HG02610 (cell line): Measurements from ENCODE around the gene CELA3B.
A peak's percentile ranks its signal among the peaks of the same experiment; 100 is the strongest.
"Not testable (repeated sequence)": the region's sequence is repeated elsewhere in the genome, so short reads cannot be mapped to it uniquely, and the experiment has no call there.

Experiments used
- ATAC-seq: cut with Tn5 transposase; IDR thresholded peaks from one replicate; pipeline ENCODE4 v1.9.1; 2021; ENCODE audit warnings: mild to moderate bottlenecking, moderate library complexity; ENCODE audit not compliant: unreplicated experiment

CELA3B gene, protein sequence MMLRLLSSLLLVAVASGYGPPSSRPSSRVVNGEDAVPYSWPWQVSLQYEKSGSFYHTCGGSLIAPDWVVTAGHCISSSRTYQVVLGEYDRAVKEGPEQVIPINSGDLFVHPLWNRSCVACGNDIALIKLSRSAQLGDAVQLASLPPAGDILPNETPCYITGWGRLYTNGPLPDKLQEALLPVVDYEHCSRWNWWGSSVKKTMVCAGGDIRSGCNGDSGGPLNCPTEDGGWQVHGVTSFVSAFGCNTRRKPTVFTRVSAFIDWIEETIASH

DNA sequence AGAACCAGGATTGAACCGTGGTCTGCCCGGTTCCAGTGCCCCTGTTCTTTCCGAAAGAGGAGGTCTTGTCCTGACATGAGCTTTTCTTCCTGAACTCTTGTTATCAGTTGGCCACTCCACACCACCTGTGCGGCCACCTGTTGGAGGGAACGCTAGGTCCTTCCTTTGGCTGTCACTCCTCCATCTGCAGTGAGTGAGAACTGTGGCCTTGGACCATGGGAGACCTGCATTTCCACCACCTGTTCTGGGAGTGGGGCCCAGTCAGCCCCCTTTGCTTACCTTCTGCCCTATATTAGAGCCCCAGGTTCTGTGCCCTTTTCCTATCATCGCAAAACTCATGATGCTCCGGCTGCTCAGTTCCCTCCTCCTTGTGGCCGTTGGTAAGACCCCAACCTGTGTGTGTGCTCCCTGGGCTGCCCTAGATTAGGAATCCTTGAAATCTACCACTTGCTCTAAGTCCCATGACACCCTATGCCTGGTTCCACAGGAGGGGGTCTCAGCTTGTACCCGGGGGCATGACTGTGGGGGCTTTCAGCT, at the start of gene CELA3B:
Gene CELA3B (plus strand): TSS at position 320 of the 537 bp plus-strand sequence. CDS start 18 bp downstream, at position 338.
- not testable (repeated sequence) for ATAC-seq

- ATAC-seq: no peak
Observed at GRCh38 chr1:21927533-21928237, 49.1 kb upstream of the CELA3B start.

DNA sequence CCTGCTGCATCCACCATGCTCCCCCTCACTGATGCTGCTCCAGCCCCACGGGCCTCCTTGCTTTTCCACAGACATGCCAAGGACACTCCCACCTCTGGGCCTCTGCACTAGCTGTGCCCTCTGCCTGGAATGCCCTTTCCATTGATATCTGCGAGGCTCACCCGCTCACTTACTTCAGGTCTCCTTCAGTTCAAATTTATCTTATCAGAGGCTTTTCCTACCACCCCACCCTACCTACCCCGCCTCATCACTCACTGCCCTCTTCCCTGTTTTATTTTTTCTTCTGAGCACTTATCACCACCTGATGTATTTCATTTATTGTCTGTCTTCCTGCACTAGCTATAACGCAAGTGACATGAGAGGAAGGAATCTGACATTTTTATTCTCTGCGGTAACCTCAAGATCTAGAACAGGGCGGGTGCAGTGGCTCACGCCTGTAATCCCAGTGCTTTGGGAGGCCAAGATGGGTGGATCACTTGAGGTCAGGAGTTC, 46.7 kb upstream of the CELA3B start:
- ATAC-seq: no peak

DNA sequence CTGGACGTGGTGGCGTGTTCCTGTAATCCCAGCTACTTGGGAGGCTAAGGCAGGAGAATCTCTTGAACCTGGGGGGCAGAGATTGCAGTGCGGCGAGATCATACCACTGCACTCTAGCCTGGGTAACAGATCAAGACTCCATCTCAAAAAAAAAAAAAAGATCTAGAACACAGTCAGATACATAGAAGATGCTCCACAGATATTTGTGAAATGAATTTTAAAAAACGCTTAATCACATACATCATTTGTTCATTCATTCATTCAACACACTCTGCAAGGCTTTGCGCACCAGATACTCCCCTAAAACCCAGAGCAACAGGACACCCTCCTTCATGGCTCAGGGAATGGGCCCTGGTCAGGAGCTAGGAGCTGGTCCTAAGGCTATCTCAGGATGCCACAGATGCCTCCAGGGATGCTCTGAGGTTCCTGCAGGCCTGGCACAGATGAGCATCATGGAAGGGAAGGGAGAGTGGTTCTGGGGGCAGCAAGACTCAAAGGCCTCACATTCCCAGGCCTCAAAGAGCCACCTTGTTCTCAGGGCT, 46.1 kb upstream of the CELA3B start:
- ATAC-seq: no peak

DNA sequence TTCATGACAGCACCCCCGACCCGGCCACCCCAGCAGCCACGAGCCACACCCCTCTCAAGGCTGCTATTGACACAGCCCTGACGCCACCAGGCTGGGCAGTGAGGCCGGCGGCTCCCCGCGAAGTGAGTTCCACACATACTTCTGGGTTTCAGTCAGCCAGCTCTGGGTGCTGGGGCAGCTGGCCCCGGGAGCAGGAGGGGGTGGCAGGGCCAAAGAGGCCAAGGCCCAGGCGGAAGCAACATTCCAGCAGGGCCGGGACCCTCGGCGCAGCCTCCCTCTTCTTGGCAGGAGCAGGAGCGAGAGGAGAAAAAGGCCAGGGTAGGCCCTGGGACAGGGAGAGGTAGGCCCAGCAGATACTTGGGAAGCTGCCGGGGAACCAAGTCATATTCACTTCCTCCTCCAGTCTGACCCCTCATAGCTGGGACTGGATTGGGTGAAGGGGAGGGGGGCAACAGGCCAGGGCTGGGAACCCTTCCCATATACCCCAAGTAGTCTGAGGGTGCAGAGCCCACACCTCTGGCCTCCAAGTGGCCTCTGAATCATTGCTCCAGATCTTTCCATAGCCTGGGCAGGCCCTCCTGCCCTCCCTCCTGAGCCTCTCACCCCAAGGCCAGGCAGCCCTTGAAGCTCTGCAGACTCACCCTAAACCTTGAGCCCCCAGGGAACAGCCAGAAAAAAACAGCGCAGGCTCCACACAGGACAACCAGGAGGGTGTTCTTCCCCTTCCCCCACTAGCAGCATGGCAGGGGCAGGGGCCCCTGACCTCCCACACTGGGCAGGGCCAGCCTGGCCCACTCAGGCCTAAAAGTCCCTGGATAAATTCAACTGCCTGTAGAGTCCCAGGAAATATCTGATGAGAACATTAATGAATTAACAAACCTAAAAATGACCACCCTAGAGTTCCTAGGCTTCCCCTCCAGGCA, 45.4 kb upstream of the CELA3B start:
- no peak for ATAC-seq

DNA sequence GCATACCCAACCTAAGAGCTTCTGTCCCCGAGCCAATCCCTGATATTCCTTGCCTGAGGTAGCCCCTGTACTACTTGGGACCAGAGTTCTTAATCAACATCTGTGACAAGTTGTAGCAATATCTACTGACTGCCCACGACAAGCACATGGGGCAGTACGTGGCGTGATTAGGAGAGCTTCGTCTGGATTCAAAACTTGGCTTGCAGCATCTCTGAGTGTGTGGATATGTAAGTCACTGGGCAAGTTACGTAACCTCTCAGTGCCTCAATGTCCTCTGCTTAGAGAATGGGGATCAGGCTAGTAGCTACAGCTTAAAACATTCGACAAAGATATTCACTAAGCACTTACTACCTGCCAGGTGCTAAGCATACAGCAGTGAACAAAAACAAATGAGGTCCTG, 44.7 kb upstream of the CELA3B start:
- ATAC-seq: no peak

- no peak for ATAC-seq
Observed at GRCh38 chr1:21933397-21934248, 43.2 kb upstream of the CELA3B start.

DNA sequence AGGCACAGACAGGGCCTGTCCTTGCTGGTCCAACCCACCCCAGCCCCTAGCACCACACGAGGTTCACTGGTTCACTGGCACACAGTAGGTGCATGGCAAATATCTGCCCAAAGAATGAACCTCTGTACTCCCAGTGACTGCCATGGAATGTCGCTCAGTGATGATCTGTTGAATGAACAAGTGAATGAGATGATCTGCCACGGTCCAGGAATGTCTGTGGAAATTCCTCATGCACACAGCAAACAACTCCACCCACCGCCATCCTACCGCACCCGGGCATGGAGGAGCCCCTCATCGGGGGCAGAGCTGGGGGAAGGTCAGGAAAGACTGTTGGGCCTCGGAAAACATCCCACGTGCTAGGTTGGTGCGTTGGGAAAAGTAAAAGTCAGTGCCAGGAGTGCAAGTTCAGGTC, 41.4 kb upstream of the CELA3B start:
- ATAC-seq: no peak

DNA sequence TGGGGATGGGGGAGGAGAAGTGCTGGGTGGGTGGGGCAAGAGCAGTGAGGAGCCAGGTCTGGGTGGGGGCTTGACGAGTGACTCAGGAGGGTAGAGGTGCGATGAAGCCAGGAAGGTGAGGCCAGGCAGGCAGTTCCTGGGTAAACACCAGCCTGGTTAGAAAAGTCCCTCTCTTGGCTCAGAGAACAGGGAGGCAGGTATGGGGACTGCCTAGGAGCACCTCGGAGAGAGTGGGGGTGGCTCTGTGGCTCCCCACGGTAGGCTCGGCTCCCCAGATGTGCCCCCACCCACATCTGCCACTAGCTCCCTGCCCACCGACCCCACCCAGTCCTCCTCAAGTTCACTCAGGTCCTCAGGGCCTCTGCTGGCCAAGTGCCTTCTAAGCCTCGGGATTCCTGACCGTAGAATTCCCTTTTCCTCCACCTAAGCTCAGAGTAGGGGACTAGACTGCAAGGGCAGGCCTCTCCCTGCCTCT, 40.9 kb upstream of the CELA3B start:
- ATAC-seq: no peak

- no peak for ATAC-seq
Observed at GRCh38 chr1:21936366-21937031, 40.3 kb upstream of the CELA3B start.

- no peak for ATAC-seq
Observed at GRCh38 chr1:21937034-21937371, 39.8 kb upstream of the CELA3B start, which contains the start of gene HSPG2. TSS of gene HSPG2 (minus strand) at chr1:21937310. CDS start at chr1:21937217, 93 bp downstream.

GRCh38 chr1:21937372-21938121, 39.3 kb upstream of the CELA3B start:
- ATAC-seq: peak; percentile 69

GRCh38 chr1:21938732-21939538, 37.9 kb upstream of the CELA3B start:
- ATAC-seq: no peak

DNA sequence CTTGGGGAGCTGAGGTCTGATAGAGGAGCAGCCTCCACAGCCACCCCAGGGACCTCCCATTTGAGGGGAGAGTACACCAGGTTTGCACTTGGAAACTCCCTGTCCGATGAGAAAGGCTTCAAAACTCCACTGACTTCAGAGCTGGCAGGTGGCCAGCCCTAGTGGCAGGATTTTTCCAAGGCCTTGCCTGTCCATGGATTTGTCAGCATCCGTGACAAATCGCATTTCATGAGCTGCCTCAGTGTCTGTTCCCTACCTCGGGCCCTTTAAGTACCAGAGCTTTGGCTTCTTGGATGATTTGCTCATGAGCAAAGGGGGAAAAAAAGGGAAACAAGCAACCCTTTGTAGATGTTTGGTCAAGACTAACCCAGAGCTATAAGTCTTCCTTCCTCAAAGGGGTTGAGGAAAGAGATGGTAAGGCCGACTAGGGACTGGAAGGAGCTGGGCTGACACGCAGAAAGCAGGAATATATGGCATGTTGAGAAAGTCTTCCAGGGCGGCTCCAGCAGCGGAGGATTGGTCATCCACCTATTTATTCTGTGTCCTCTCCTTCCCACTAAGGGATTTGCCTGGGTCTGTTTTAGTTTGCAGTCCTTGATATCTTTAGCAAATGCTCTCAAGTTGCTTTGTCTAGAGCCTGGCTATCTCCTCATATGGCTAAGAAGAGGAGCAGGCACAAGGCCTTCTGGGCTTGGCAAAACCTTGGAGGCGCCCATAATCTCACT, 37.0 kb upstream of the CELA3B start:
- no peak for ATAC-seq

DNA sequence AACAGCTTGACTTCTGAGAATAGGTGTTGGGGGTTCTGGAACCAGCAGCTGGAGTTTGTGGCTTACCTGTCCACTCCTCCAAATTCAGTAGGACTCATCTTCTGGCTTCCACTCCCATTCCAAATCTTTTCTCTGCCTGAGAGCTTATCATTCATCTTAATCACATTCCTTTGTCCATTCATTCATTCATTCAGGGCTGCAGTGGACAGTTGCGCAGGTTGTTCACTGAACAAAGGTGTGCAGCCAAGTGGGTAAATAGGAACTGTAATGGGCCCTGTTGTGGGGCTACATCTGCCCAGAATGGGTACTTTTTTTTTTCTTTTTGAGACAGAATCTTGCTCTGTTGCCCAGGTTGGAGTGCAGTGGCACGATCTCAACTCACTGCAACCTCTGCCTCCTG, 36.3 kb upstream of the CELA3B start:
- ATAC-seq: no peak

GRCh38 chr1:21941370-21941769, 35.5 kb upstream of the CELA3B start:
- ATAC-seq: no peak

GRCh38 chr1:21942464-21942863, 34.4 kb upstream of the CELA3B start:
- no peak for ATAC-seq
